MM.1S (cell line): ENCODE measurements around the gene SLC4A4.

Experiments used
- DNase-seq: peaks from one replicate; pipeline ENCODE4 v3.0.0-alpha.2; 2015
- H2AFZ ChIP-seq: fragments of 300-600 bp; sonication (generic); 2 replicates; pipeline ENCODE4 v1.6.0; 2016; ENCODE audit warnings: antibody characterized with exemption, low read length
- H3F3A ChIP-seq: fragments of 300-600 bp; sonication (generic); 2 replicates; pipeline ENCODE4 v1.6.1; 2016; ENCODE audit warnings: mild to moderate bottlenecking, antibody characterized with exemption, low read length, moderate library complexity, mixed read lengths; ENCODE audit not compliant: insufficient read depth
- H3K27ac ChIP-seq: fragments of 300-600 bp; sonication (generic); 2 replicates; pipeline ENCODE4 v1.5.1; 2016; ENCODE audit warnings: mild to moderate bottlenecking, low read length
- H3K27me3 ChIP-seq: fragments of 300-600 bp; sonication (generic); replicated peaks from 2 replicates; pipeline ENCODE4 v1.6.0; 2016; ENCODE audit warnings: low read length; ENCODE audit not compliant: insufficient read depth
- H3K36me3 ChIP-seq: fragments of 300-600 bp; sonication (generic); replicated peaks from 2 replicates; pipeline ENCODE4 v1.6.1; 2016; ENCODE audit warnings: mild to moderate bottlenecking, low read length, mixed read lengths; ENCODE audit not compliant: insufficient read depth
- H3K4me1 ChIP-seq: fragments of 300-600 bp; sonication (generic); 2 replicates; pipeline ENCODE4 v1.6.1; 2016; ENCODE audit warnings: low read length, mixed read lengths
- H3K4me2 ChIP-seq: fragments of 300-600 bp; sonication (generic); 2 replicates; pipeline ENCODE4 v1.6.0; 2016; ENCODE audit warnings: low read depth, low read length
- H3K4me3 ChIP-seq: fragments of 300-600 bp; sonication (generic); 2 replicates; pipeline ENCODE4 v1.5.1; 2016; ENCODE audit warnings: low read length, mixed read lengths
- H3K79me2 ChIP-seq: fragments of 300-600 bp; sonication (generic); 2 replicates; pipeline ENCODE4 v1.6.1; 2016; ENCODE audit warnings: mixed run types, low read length, mixed read lengths
- H3K9ac ChIP-seq: fragments of 300-600 bp; sonication (generic); 2 replicates; pipeline ENCODE4 v1.6.1; 2016; ENCODE audit warnings: low read length, mixed read lengths
- H3K9me2 ChIP-seq: fragments of 300-600 bp; sonication (generic); replicated peaks from 2 replicates; pipeline ENCODE4 v1.6.1; 2016; ENCODE audit warnings: mild to moderate bottlenecking, low read length, mixed read lengths; ENCODE audit not compliant: insufficient read depth
- H3K9me3 ChIP-seq: fragments of 300-600 bp; sonication (generic); replicated peaks from 2 replicates; pipeline ENCODE4 v1.6.1; 2016; ENCODE audit warnings: mild to moderate bottlenecking, low read length, mixed read lengths; ENCODE audit not compliant: insufficient read depth
- H4K20me1 ChIP-seq: fragments of 300-600 bp; sonication (generic); 2 replicates; pipeline ENCODE4 v1.6.1; 2016; ENCODE audit warnings: mild to moderate bottlenecking, low read length, moderate library complexity, mixed read lengths; ENCODE audit not compliant: insufficient read depth
- CTCF ChIP-seq: fragments of 300-600 bp; sonication (generic); IDR thresholded peaks from 2 replicates; pipeline ENCODE4 v1.5.1; 2016; ENCODE audit warnings: antibody characterized with exemption, low read length, mixed read lengths
- EZH2 ChIP-seq: fragments of 300-600 bp; sonication (generic); optimal IDR thresholded peaks from 2 replicates; pipeline ENCODE3; 2017; ENCODE audit warnings: low read depth, mild to moderate bottlenecking, antibody characterized with exemption, low read length, mixed read lengths
- EZH2phosphoT487 ChIP-seq: fragments of 300-600 bp; sonication (generic); IDR thresholded peaks from 2 replicates; pipeline ENCODE4 v1.6.1; 2018; ENCODE audit warnings: antibody characterized with exemption, low read length

The SLC4A4 gene

GRCh38 chr4:71360844-71361243 is 22.0 kb downstream of the SLC4A4 start:
- H3K9me3 ChIP-seq, result no peaks in the 10 kb centered on the region
- no peaks in the 10 kb centered on the region for H3F3A ChIP-seq
- no peaks in the 10 kb centered on the region for H3K79me2 ChIP-seq
- no peak for DNase-seq
- H3K4me1 ChIP-seq, result no peaks in the 10 kb centered on the region
- H2AFZ ChIP-seq, result no peak overlapping the region
- no peak overlapping the region for H3K4me2 ChIP-seq
- H3K27me3 ChIP-seq, result no peaks in the 10 kb centered on the region
- TF ChIP-seq CTCF (no peak), EZH2phosphoT487 (no peak), EZH2 (no peak)
- no peaks in the 10 kb centered on the region for H4K20me1 ChIP-seq
- H3K27ac ChIP-seq, result no peak overlapping the region
- no peak overlapping the region for H3K9ac ChIP-seq
- H3K36me3 ChIP-seq, result no peaks in the 10 kb centered on the region
- H3K4me3 ChIP-seq, result no peak overlapping the region
- H3K9me2 ChIP-seq, result no peaks in the 10 kb centered on the region

DNA sequence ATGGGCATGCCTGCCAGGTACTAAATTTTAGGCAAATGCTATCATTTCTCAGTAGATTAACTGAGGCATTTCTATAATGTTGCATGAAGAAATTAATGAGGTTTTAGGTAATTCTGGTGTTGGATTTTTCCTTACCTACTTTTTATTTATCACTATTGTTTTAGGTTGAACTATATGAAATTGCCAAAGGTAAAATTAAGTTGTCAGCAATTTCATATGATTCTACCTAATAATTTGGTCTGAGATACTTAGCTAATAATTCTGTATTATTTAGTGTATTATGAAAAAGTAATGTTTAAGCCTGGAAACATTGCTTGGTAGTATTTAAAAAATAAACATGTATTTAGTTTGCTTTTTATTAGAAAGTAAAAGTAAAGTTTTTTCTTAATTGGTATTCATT is 22.7 kb downstream of the SLC4A4 start:
- Histone ChIP-seq H3K27ac (no peak overlapping the region), H3K79me2 (no peaks in the 10 kb centered on the region), H3K36me3 (no peaks in the 10 kb centered on the region), H3K27me3 (no peaks in the 10 kb centered on the region), H3K4me1 (no peaks in the 10 kb centered on the region), H3K9me2 (no peaks in the 10 kb centered on the region), H4K20me1 (no peaks in the 10 kb centered on the region), H3K4me2 (no peak overlapping the region), H3K9me3 (no peaks in the 10 kb centered on the region), H2AFZ (no peak overlapping the region), H3K4me3 (no peak overlapping the region), H3F3A (no peaks in the 10 kb centered on the region), H3K9ac (no peak overlapping the region)
- DNase-seq, result no peak
- TF ChIP-seq EZH2phosphoT487, result no peak
- no peak for TF ChIP-seq CTCF
- no peak for TF ChIP-seq EZH2

- no peaks in the 10 kb centered on the region for H3K27me3 ChIP-seq
- H3K4me2 ChIP-seq, result no peak overlapping the region
- no peak overlapping the region for H3K4me3 ChIP-seq
- no peaks in the 10 kb centered on the region for H3K9me2 ChIP-seq
- no peaks in the 10 kb centered on the region for H3K36me3 ChIP-seq
- no peak overlapping the region for H3K9ac ChIP-seq
- no peaks in the 10 kb centered on the region for H3K4me1 ChIP-seq
- no peaks in the 10 kb centered on the region for H4K20me1 ChIP-seq
- TF ChIP-seq EZH2 (no peak), EZH2phosphoT487 (no peak), CTCF (no peak)
- no peak overlapping the region for H3K27ac ChIP-seq
- H3K9me3 ChIP-seq, result no peaks in the 10 kb centered on the region
- H3F3A ChIP-seq, result no peaks in the 10 kb centered on the region
- no peak for DNase-seq
- no peak overlapping the region for H2AFZ ChIP-seq
- no peaks in the 10 kb centered on the region for H3K79me2 ChIP-seq
Measured at GRCh38 chr4:71366766-71367165, 27.9 kb downstream of the SLC4A4 start.
